HG02943 (cell line): ENCODE measurements around the gene CWC15.
"Not testable (repeated sequence)": the region's sequence is repeated elsewhere in the genome, so short reads cannot be mapped to it uniquely, and the experiment has no call there.

Experiments
- ATAC-seq: cut with Tn5 transposase; IDR thresholded peaks from one replicate; pipeline ENCODE4 v1.9.1; 2021; ENCODE audit warnings: mild to moderate bottlenecking, low read depth, moderate library complexity; ENCODE audit not compliant: unreplicated experiment

CWC15 gene

DNA sequence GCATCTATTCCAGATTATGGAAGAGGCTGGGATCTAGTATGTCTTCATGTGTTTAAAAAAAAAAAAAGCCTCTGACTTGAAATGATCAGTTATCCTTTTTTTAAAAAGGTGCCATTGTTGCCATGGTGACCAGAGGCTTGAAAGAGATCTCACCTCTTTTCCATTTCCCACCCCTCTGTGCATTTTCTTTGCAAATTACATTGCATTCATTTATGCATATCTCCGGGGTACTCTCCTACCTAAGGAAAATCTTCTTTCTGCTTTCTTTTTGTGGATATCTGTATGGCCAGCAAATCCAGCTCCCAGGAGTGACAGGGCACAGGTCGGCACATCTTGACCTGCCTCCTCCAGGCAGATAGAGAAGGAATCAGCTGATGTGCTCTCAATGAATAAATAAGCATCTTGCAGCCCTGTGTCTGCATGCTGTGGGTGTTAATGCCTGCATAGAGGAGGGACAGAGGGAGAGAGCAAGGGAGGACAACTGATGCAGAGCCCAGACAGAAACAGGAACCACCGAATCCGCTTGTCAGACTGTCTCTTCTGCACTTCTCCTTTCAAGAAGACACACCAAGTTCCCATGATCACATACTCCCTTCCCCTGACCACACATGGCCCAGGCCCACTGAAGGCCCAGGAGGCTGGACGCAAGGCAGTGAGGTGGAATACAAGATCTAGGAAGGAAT is 50.9 kb downstream of the CWC15 start:
- ATAC-seq: no peak

DNA sequence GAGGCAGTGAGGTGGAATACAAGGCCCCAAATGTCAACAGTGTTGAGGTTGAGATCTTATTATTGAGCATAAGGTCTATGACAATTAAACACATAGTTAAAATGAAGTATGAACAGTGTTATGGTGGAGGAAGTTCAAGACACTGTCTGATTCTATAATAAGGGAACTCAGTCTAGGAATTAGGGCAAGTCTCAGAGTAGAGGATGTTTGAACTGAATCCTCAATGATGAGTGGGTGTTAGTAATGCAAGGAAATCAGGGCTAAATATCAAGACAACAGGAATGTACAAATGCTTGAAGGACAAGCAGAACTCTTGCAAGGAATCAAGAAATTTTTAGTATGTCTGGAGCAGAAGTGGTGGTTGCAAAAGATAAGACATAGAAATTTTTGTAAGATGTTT is 53.0 kb downstream of the CWC15 start:
- no peak for ATAC-seq

GRCh38 chr11:94913718-94914394 is 59.5 kb downstream of the CWC15 start:
- not testable (repeated sequence) for ATAC-seq

- ATAC-seq: no peak
These were observed 60.5 kb downstream of the CWC15 start for GRCh38 chr11:94912806-94913205.
